K562 (cell line): ENCODE data around the gene BLTP3B. TPM values are rescaled to one million over a fixed set of nuclear protein-coding genes. Genes with fewer than 3 reads are reported as not detected.

Source experiments
- ATAC-seq: fragments of 200-7000 bp; cut with Tn5 transposase; 3 replicates; pipeline ENCODE4 v1.9.1; 2020; ENCODE audit warnings: moderate library complexity
- BruUV-seq: library from RNA; stranded (reverse); fragments of 400-500 nt; replicated peaks from 2 replicates; lab custom pipeline; 2021; lab: Mats Ljungman, UMichigan
- CTCF ChIA-PET: fragments of 300-600 bp; formaldehyde crosslinking; extraction: SDS; loops from one replicate; lab custom pipeline; 2021; ENCODE audit warnings: low intra/inter-chr PET ratio; lab: Yijun Ruan, JAX
- POLR2A ChIA-PET: fragments of 300-600, 350-650 bp; sonication (Branson Sonifier 250); formaldehyde crosslinking; extraction: SDS; loops from one replicate; lab custom pipeline; 2021; ENCODE audit warnings: antibody characterized with exemption, inconsistent platforms; lab: Yijun Ruan, JAX
- DNase-seq, 4 experiments: peaks; one replicate each; pipeline versions ENCODE4 v3.0.0 to v3.0.0-alpha.2; 2011 to 2018; ENCODE audit warnings: low spot score in 3 of 4, mixed read lengths in 3 of 4; ENCODE audit errors: extremely low read depth in 1 of 4
- FAIRE-seq: peaks from 2 replicates; lab custom pipeline; 2011; peaks lifted over from hg19 to GRCh38; lab: Jason Lieb, UNC
- H2AFZ ChIP-seq: 2 replicates; pipeline ENCODE4 v1.6.0; 2011; ENCODE audit warnings: low read depth, low read length, control low read depth, inconsistent platforms
- H3K27ac ChIP-seq: fragments of 200-600 bp; 3 replicates; pipeline ENCODE4 v1.8.0; 2011; ENCODE audit warnings: low read depth, mild to moderate bottlenecking, control low read depth, inconsistent platforms, low read length, moderate library complexity, mixed read lengths; ENCODE audit errors: extremely low read depth
- H3K27me3 ChIP-seq, 2 experiments: fragments of 300-600 bp in 1 of 2; 2 replicates in 1 of 2; 3 replicates in 1 of 2; pipeline versions ENCODE4 v1.6.0 to v1.8.0; 2011; ENCODE audit warnings: inconsistent platforms in 2 of 2, low read length in 2 of 2, mild to moderate bottlenecking in 1 of 2, mixed read lengths in 1 of 2, moderate library complexity in 1 of 2; ENCODE audit not compliant: control insufficient read depth in 2 of 2, insufficient read depth in 2 of 2
- H3K36me3 ChIP-seq: fragments of 300-600 bp; 3 replicates; pipeline ENCODE4 v1.8.0; 2011; ENCODE audit warnings: mild to moderate bottlenecking, low read length, inconsistent platforms; ENCODE audit not compliant: control insufficient read depth, insufficient read depth
- H3K4me1 ChIP-seq, 2 experiments: fragments of 200-600 bp in 1 of 2; replicated peaks in 1 of 2; 2 replicates in 1 of 2; 3 replicates in 1 of 2; pipeline versions ENCODE4 v1.5.1 to v1.8.0; 2011; ENCODE audit warnings: inconsistent platforms in 2 of 2, low read length in 2 of 2, mild to moderate bottlenecking in 1 of 2, mixed read lengths in 1 of 2, moderate library complexity in 1 of 2; ENCODE audit not compliant: control insufficient read depth in 2 of 2, insufficient read depth in 2 of 2
- H3K4me2 ChIP-seq: 2 replicates; pipeline ENCODE4 v1.6.1; 2011; ENCODE audit warnings: low read length, control low read depth, inconsistent platforms, mixed read lengths; ENCODE audit not compliant: insufficient read depth
- H3K4me3 ChIP-seq: fragments of 200-600 bp; sonication (generic), shearing (Covaris generic); 2 replicates; pipeline ENCODE4 v1.5.1; 2016; ENCODE audit warnings: control low read depth, inconsistent platforms
- H3K79me2 ChIP-seq: fragments of 200-600 bp; 3 replicates; pipeline ENCODE4 v1.8.0; 2011; ENCODE audit warnings: low read length, inconsistent platforms; ENCODE audit not compliant: control insufficient read depth, insufficient read depth
- H3K9ac ChIP-seq, 2 experiments: 2 replicates each; pipeline versions ENCODE4 v1.6.0 to v1.6.1; 2011; ENCODE audit warnings: low read depth in 2 of 2, low read length in 2 of 2, control low read depth in 1 of 2, inconsistent platforms in 1 of 2, mild to moderate bottlenecking in 1 of 2, mixed read lengths in 1 of 2; ENCODE audit not compliant: insufficient read depth in 1 of 2
- H3K9me1 ChIP-seq: one replicate; pipeline ENCODE4 v1.6.0; 2011; ENCODE audit warnings: inconsistent platforms, mild to moderate bottlenecking, low read length, moderate library complexity; ENCODE audit not compliant: control insufficient read depth, insufficient read depth
- H3K9me3 ChIP-seq: replicated peaks from 2 replicates; pipeline ENCODE4 v1.5.1; 2011; ENCODE audit warnings: low read depth, low read length, inconsistent platforms; ENCODE audit not compliant: control insufficient read depth, insufficient read depth
- H4K20me1 ChIP-seq: replicated peaks from 2 replicates; pipeline ENCODE4 v1.6.1; 2011; ENCODE audit warnings: low read length, inconsistent platforms, mixed read lengths; ENCODE audit not compliant: control insufficient read depth, insufficient read depth
- BCLAF1 ChIP-seq, 2 experiments: fragments of 450-650 bp in 1 of 2; IDR thresholded peaks; 2 replicates each; pipeline ENCODE4 v1.6.1; 2011 to 2017; ENCODE audit warnings: low read depth in 2 of 2, antibody characterized with exemption in 1 of 2, borderline replicate concordance in 1 of 2, low read length in 1 of 2, mild to moderate bottlenecking in 1 of 2, mixed read lengths in 1 of 2; ENCODE audit not compliant: control insufficient read depth in 1 of 2
- CBFA2T2 ChIP-seq: fragments of 450-650 bp; conservative IDR thresholded peaks from 2 replicates; pipeline ENCODE4 v1.6.1; 2017; ENCODE audit warnings: mild to moderate bottlenecking
- CBFA2T3 ChIP-seq: fragments of 450-650 bp; IDR thresholded peaks from 2 replicates; pipeline ENCODE4 v1.6.1; 2017
- CBX1 ChIP-seq: sonication (generic); IDR thresholded peaks from 2 replicates; pipeline ENCODE4 v1.6.1; 2016; ENCODE audit warnings: antibody characterized with exemption, low read depth, mild to moderate bottlenecking
- CBX3 ChIP-seq, 2 experiments: IDR thresholded peaks; 1 replicate in 1 of 2; 2 replicates in 1 of 2; pipeline ENCODE4 v1.6.1; 2012; ENCODE audit warnings: inconsistent platforms in 2 of 2, low read length in 2 of 2, borderline replicate concordance in 1 of 2, control low read depth in 1 of 2
- CTCFL ChIP-seq: IDR thresholded peaks from 2 replicates; pipeline ENCODE4 v1.6.1; 2011; ENCODE audit warnings: borderline replicate concordance, low read depth, mild to moderate bottlenecking, moderate library complexity, low read length; ENCODE audit not compliant: insufficient read depth, poor library complexity, severe bottlenecking
- GMEB1 ChIP-seq: fragments of 250-450 bp; sonication (Bioruptor Pico); IDR thresholded peaks from 2 replicates; pipeline ENCODE4 v1.4.0; 2020; ENCODE audit warnings: mild to moderate bottlenecking
- MAZ ChIP-seq, 2 experiments: fragments of 450-650 bp in 1 of 2; sonication (generic) in 1 of 2; formaldehyde crosslinking; IDR thresholded peaks in 1 of 2; conservative IDR thresholded peaks in 1 of 2; 2 replicates each; pipeline versions ENCODE4 v1.4.0 to v1.5.0; 2020; ENCODE audit warnings: mild to moderate bottlenecking in 1 of 2, missing genetic modification reagents in 1 of 2
- SMC3 ChIP-seq: conservative IDR thresholded peaks from 2 replicates; pipeline ENCODE4 v1.6.1; 2011; ENCODE audit warnings: low read depth, low read length, improper control_type of control experiment; ENCODE audit not compliant: insufficient read depth
- XRCC5 ChIP-seq: fragments of 200-400 bp; formaldehyde crosslinking; IDR thresholded peaks from 2 replicates; pipeline ENCODE4 v1.6.1; 2017; ENCODE audit warnings: low read depth, mild to moderate bottlenecking, low read length
- ZNF3 ChIP-seq: fragments of 250-450 bp; sonication (Bioruptor Pico); IDR thresholded peaks from 2 replicates; pipeline ENCODE4 v1.5.0; 2021; ENCODE audit warnings: mild to moderate bottlenecking, moderate library complexity
- ZNF316 ChIP-seq: fragments of 450-650 bp; IDR thresholded peaks from 2 replicates; pipeline ENCODE4 v1.6.1; 2016
- WGBS: fragments of 100-300 bp; shearing (Covaris generic); methylation state at CpG from one replicate; pipeline ENCODE4 v1.1.6; 2016; ENCODE audit warnings: low coverage, mixed read lengths; ENCODE audit not compliant: insufficient coverage; ENCODE audit errors: missing lambda C conversion rate; 5-methylcytosine and 5-hydroxymethylcytosine counted together
- in situ Hi-C: fragments of 300-500 bp; cut with MboI; formaldehyde crosslinking; loops from 4 replicates; pipeline ENCODE4 v1.15.0; 2018; ENCODE audit warnings: inconsistent platforms, mixed read lengths
- intact Hi-C: fragments of 100-400 bp; cut with micrococcal nuclease; formaldehyde crosslinking; loops from 2 replicates; pipeline ENCODE4 v1.14.2; 2022
- polyA plus RNA-seq, 8 experiments: library from polyadenylated mRNA; depleted of rRNA in 4 of 8; stranded (reverse) in 5 of 8; unstranded in 3 of 8; fragments of >200 nt; fragmentation: Nextera tagmentation in 2 of 8; fragmentation: Illumina TruSeq in 1 of 8; extraction: Ambion mirVana in 2 of 8; extraction: Trizol in 1 of 8; gene quantifications; 2 replicates each; pipeline versions ENCODE4 v1.2.1 to v1.2.3, GENCODE V29; 2011 to 2014; ENCODE audit warnings: inconsistent platforms in 1 of 8, missing spikeins in 1 of 8
- total RNA-seq, 7 experiments: library from RNA; depleted of rRNA in 6 of 7; stranded (reverse); fragments of >200 nt in 6 of 7; fragmentation: Illumina TruSeq in 2 of 7; extraction: Trizol in 2 of 7; gene quantifications; 2 replicates each; pipeline versions ENCODE4 v1.2.1 to v1.2.3, GENCODE V29; 2011 to 2021; ENCODE audit warnings: low replicate concordance in 1 of 7

BLTP3B gene
- total and polyA plus RNA-seq, 9 of the 15 experiments (the other 6 are each of a cell fraction or from before 2014, with no cell fraction given) = 3.9 to 27.4 (median 19.7) TPM

GRCh38 chr12:100154474-100155247 lies 12.0 kb upstream of the BLTP3B start:
- intact Hi-C loops (no loop called here), in situ Hi-C loops (no loop called here)
- H3K36me3 ChIP-seq = no peaks in the 10 kb centered on the region
- CTCF ChIA-PET = no interaction called here
- H3K9me3 ChIP-seq = no peaks in the 10 kb centered on the region
- 0 out of 4 replicates have a peak overlapping the region, but pooled peaks of 1 of the 2 experiments have one; percentile 40 for H3K9ac ChIP-seq
- H3K4me2 ChIP-seq = peak overlapping the region; percentile 30; the same call in 1 of the 2 replicates
- POLR2A ChIA-PET = interaction anchor here (0.6 to 1.4 kb wide), 3 partner anchors 9 to 103 kb away, joined by 4 to 5 read pairs (median 5); no protein-coding TSS in a partner anchor
- peak overlapping the region; percentile 60 for H2AFZ ChIP-seq
- no peak overlapping the region for H3K4me3 ChIP-seq
- WGBS = 57% methylated on average over 15 of the region's 15 CpGs
- H3K79me2 ChIP-seq = no peaks in the 10 kb centered on the region
- H3K9me1 ChIP-seq = no peaks in the 10 kb centered on the region
- ATAC-seq (peak; percentile 91), DNase-seq (peak; percentile 71 to 85 (median 74)), FAIRE-seq (peak; percentile 94)
- no TSS peak for BruUV-seq
- H3K4me1 ChIP-seq = no peaks in the 10 kb centered on the region
- no peaks in the 10 kb centered on the region for H4K20me1 ChIP-seq
- H3K27me3 ChIP-seq = peaks cover 3 to 21% of the 10 kb centered on the region in 2 experiments; a peak in 4 of 5 replicates
- H3K27ac ChIP-seq = no peak overlapping the region
- TF ChIP-seq CBFA2T3 = peak; percentile 53
- TF ChIP-seq ZNF3 = no peak
- TF ChIP-seq SMC3 = peak; percentile 24; the same call in 1 of the 2 replicates
- TF ChIP-seq XRCC5 = peak; percentile 84; the same call in 1 of the 2 replicates
- no peak for TF ChIP-seq GMEB1 (CRISPR knock-in tag)
- 0 out of 4 replicates have a peak, but pooled peaks have one; percentile 29 to 51 for TF ChIP-seq MAZ (CRISPR knock-in tag; conservative IDR thresholded peaks at IDR 0.05 in 1 of 2, IDR thresholded peaks at IDR 0.05 in 1 of 2)
- TF ChIP-seq CBFA2T2 = 0 out of 2 replicates have a peak, but pooled peaks have one; percentile 28
- peak; percentile 31 for TF ChIP-seq CTCFL
- TF ChIP-seq CBX3 (IDR thresholded peaks at IDR 0.05; ENCODE audit: borderline replicate concordance in 1 of 2, low read length in 2 of 2) = peak in 1 of 2 experiments; percentile 74; a peak in 1 of 3 replicates
- TF ChIP-seq BCLAF1 (IDR thresholded peaks at IDR 0.05; ENCODE audit: borderline replicate concordance in 1 of 2, control insufficient read depth in 1 of 2, low read depth in 2 of 2, low read length in 1 of 2) = no peak
- peak; percentile 77 for TF ChIP-seq ZNF316
- TF ChIP-seq CBX1 = no peak
